Umbilical cord (tissue), 2 donors: ENCODE measurements around the gene RPL22L1. TPM values are rescaled to one million over a fixed set of nuclear protein-coding genes. Genes with fewer than 3 reads are reported as not detected.
"Not testable (repeated sequence)": the region's sequence is repeated elsewhere in the genome, so short reads cannot be mapped to it uniquely, and the experiment has no call there.

Experiments used
- DNase-seq: peaks from one replicate; pipeline ENCODE4 v3.0.0-alpha.2; 2015; ENCODE audit warnings: low spot score
- total RNA-seq: library from RNA; depleted of rRNA; stranded (reverse); fragments of >200 nt; gene quantifications from one replicate; pipeline ENCODE4 v1.2.3, GENCODE V29; 2014; ENCODE audit warnings: low replicate concordance; ENCODE audit not compliant: insufficient read depth

Gene RPL22L1
- total RNA-seq, 1 donor from 2014 or later: 30.8 TPM

DNA sequence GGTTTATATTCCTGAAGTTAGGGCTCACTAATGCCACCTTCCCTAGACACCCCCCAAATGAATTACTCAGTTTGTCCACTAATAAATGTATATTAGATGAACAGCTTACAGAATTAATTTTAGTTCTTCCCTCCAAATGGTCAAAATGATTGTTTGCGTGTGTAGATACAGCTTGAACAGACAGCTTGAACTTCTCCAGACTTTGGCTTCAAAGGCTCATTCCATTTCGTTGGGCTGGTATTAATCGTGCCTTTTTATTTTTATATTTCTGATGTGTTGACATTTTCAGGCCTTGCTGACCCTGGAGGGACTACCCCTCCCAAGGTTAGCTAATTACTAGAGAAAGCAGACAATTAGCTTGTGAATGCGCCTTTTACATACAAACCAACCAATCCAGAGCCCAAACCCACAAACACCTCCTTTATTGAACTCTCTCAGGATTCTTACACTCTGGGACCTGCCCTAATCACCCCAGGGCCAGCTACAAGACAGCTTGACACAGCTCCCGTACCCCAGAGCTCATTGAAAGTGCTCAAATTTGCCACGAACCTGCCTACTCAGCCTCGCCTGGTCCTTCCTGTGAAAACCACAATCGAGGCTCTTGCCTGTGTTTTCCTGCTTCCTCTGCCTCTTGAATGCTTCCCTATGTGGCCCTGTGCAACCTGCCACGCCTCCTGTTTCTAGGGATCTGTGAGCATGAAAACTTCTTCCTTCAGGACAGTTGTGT lies 40.3 kb downstream of the RPL22L1 start:
- DNase-seq: no peak

DNA sequence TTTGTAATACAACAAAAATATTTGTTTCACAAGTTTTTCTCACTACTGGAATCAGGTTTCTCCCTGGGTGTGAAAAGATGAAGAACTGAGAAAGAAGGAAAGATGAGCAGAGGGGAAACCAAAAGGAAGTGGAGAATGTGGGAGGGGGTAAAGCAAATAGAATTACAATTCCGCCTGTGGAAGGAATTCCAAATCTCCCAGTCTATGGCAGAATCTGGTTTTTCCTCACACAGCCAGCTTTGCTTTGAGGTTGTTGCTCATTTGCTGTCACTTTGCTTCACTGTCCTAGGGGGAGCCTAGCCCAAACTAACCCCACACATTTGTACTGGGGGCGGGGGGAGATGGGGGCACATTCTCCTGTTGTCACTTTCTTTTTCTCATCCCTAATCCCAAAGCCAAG lies 43.9 kb downstream of the RPL22L1 start:
- DNase-seq: no peak

DNA sequence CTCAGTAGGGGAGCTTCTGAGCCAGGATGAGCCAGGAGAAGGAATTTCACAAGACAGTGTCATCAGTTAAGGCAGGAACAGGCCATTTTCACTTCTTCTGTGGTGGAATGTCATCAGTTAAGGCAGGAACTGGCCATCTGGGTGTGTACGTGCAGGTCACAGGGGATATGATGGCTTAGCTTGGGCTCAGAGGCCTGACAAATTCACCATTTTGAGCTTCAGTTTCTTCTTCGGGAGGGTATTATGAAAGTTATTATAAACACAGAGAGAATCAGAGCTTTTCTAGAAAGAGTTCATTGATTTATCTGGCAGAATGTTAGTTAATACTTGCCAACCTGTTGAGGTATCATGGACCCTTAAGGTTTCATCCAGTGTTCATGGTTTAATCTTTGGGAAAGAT lies 46.4 kb downstream of the RPL22L1 start:
- DNase-seq: not testable (repeated sequence)

DNA sequence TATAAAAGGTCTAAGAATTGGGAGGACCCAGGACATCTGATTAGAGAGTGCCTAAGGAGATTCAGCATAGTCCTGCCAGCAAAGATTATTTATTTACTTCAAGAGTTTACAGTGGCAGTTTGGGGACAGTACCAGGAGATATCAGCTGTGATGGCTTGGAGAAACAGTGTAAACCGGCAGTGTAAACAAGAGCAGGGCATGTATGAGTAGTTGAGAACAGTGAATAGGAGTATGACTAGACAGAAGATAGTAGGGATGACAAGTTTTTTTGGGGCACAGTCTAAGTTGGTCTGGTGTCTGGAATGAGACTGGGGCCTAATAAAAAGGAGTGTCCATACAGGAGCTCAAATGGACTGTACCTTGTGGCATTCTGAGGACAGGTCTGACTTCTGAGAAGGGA lies 51.7 kb downstream of the RPL22L1 start:
- DNase-seq: not testable (repeated sequence)

DNA sequence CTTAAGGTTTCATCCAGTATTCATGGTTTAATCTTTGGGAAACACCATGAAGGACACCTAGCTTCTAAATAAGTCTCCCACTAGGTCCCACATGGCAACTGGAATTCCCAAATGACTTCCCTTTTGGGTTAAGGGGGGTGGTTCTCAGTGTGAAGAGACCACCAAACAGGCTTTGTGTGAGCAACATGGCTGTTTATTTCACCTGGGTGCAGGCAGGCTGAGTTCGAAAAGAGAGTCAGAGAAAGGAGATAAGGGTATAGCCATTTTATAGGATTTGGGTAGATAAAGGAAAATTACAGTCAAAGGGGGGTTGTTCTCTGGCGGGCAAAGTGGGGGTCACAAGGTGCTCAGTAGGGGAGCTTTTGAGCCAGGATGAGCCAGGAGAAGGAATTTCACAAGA lies 52.5 kb downstream of the RPL22L1 start:
- not testable (repeated sequence) for DNase-seq

DNA sequence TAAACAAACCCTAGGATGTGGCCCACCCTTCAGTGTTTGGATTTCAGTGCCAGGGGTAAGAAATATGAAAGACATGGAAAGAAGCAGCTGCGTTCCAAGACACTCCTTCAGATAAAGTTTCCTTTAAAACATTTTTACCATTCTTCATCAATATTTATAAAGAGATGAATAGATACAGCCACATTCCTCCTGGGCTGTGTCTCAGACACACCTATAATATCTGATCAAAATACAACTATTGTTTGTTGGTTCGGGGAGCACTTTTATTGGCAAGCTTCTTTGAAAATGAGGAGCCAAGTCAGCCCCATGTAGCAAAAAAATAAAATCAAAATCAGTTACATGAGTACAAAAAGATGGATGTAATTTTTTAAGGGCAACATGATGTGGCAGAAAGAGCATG lies 53.2 kb downstream of the RPL22L1 start:
- DNase-seq: no peak

- DNase-seq: no peak
These were observed 53.7 kb downstream of the RPL22L1 start for GRCh38 chr3:170816341-170816740.

GRCh38 chr3:170815936-170816335 lies 54.1 kb downstream of the RPL22L1 start:
- DNase-seq: no peak

DNA sequence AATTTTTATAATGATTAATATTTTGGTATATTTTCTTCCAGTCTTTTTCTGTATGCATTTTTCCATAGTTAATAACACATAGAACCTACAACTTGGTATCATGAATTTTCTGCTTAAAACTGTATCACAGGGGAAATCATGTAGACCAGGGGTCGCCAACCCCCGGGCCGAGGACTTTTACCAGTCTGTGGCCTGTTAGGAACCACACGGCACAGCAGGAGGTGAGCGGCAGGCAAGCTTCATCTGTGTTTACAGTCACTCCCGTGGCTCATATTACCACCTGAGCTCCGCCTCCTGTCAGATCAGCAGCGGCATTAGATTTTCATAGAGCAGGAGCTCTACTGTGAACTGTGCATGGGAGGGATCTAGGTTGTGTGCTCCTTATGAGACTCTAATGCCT lies 54.7 kb downstream of the RPL22L1 start:
- no peak for DNase-seq

Other genes starting within 250 kb of the RPL22L1 start
- 9.6 TPM for gene EIF5A2, start 38.4 kb upstream of the RPL22L1 start, total RNA-seq
- 0.72 TPM for gene SLC2A2, start 156.5 kb upstream of the RPL22L1 start, total RNA-seq